ENCODE data around the gene JMJD8.
A peak's percentile ranks its signal among the peaks of the same experiment; 100 is the strongest.

The JMJD8 gene

DNA sequence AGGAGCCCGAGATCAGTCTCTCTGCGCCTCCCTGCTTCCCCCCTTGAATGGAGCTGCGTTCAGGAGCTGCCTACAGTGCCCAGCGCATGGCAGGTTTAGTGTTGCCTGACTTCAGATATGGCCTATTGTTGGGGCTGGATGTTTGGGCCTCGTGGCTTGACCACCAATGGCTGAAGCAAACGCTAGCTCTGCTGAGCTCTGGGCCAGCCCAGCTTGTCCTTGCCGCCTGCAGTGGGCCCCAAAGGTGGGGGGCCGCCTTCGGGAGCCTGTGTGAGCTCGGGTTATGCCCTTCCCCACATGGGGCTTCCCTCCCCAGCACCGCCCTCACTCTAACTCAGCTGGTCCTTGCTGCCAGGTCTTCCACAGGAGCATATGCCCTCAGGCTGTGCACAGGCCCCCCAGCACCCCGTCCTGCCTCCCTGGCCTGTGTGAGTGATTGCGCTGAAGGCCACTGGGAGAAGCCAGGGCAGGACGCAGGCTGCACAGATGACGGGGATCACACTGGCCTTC is 46.0 kb downstream of the JMJD8 start:
- no peak for DNase-seq (ENCODE audit: low read depth)

DNA sequence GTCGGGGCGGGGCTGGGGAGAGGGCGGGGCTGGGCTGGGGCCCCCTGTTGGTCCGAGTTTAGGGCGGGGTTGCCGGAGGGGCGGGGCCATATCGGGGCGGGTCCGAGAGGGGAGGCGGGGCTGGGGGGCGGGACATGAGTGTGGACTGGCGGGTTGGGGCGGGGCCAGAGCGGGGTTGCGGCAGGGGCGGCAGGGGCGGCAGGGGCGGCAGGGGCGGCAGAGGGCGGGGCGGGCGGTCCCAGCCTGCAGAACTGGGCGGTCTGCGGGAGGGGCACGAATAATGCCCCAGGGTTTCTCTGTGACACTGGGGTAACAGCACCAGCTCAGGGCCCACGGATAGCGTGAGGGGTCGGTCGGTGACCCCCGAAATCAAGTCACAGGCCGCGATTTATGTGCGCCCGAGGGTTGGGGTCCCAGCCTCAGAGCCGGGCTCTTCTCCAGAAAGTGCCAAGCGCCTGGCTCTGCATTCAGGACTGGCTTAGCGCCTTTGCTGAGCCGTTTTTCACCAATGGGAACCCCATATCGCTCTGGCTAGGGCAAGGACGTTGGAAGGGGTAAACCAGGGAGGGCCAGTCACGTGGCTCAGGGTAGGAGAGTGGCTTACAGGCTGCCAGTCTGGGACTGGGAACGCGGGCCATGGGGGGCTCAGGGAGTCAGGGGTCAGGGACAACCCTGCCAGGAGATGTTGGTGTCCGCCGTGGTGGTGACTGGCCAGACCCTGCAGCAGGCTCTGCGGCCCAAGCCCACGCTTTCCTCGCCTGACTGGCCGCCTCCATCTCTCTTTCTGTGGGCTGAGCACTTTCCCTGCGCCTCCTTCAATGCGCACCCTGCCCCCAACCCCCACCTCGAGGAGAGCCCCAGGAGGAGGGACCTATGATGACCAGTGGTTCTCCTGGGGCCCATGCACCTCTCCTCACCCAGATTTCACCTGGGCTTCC is 46.8 kb downstream of the JMJD8 start:
- DNase-seq (ENCODE audit: low read depth), result no peak

DNA sequence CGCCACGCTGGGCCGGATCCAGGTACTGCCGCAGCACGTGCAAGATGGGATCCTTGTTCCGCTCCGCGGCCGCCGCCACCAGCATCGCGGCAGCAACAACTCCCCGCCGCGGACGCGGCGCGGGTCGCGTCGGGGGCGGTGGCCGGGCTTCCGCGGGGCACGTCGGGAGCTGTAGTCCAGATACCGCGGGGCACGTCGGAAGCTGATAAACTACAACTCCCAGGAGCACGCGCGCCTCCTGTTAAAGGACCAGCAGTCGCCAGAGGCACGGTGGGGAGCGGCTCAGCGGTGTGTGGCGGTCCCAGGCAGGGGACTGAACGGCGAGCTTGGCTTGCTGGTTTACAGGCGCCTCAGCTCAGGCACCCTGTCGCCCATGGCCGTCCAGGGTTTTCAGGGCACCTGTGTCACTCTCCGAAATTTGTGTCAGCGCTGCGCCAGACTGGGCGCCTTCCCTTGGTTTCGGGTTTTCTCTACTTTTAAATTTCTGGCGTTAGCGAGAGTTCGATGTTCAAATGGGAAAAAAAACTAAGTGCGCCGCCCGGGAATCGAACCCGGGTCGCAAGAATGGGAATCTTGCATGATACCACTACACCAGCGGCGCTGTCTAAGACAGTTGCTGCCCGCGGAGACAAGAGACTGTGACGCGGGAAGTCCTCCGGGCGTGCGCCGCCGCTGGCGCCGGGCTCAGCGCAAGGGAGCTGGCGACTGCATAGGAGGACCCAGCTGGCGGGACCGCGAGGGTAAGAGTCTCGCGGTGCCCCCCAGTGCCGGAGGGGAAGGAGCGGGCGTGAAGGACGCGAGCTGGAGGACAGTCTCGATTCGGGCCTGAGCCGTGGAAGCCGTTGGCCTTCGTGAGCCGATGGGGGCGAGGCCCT is 47.7 kb downstream of the JMJD8 start, which contains the start of gene METTL26:
Gene METTL26, minus strand, starts transcription at position 100 of the 875 bp plus-strand sequence. Its CDS starts 15 bp downstream, at position 85.
- DNase-seq (ENCODE audit: low read depth), result peak; percentile 68

DNA sequence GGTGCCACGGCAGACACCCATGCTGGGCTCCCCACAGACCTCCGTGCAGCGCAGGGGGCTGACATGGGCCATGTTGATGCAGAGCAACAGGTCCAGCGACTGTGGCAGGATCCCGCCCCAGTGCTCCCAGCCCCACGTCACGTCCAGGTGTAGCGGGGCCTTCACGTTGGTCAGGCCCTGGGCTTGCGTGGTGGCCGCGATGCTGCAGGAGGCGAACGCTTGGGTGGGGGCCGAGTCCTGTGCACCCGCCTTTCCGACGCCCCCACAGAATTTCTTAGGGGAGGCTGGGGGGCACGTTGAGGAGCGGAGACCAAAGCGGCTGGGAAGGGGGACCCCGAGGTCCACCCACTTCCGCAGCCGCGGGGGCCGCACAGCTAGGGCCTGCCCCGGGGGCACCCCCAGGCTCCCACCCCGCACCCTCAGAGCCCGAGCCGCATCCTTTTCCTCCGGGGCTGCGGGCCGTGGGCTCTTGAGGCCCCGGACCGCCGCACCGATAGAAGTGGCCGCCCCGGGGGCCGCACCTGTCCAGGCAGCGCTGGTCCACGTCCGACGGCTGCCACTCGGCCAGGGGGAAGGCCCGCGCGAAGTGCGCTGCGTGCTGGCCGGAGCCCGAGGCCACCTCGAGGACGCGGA is 48.4 kb downstream of the JMJD8 start:
- DNase-seq (ENCODE audit: low read depth), result no peak

DNA sequence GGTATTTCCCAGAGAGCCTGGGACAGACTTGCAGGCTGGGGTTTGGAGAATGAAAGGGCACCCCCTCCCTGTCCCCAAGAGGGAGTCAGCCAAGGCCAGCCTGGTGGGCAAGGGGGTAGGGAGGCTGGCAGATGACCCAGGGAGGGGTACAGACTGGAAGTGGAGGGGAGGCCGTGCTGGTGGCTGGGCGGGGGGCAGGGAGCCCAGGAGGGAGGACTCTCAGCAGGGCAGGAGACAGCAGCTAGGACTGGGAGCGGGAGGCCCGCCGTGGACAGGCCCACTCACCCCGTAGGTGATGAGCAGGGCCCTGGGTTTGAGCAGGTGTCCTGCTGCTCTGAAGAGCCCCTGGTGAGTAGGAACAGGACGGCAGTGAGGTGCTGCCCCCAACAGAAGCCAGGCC is 49.1 kb downstream of the JMJD8 start:
- DNase-seq (ENCODE audit: low read depth), result no peak

DNA sequence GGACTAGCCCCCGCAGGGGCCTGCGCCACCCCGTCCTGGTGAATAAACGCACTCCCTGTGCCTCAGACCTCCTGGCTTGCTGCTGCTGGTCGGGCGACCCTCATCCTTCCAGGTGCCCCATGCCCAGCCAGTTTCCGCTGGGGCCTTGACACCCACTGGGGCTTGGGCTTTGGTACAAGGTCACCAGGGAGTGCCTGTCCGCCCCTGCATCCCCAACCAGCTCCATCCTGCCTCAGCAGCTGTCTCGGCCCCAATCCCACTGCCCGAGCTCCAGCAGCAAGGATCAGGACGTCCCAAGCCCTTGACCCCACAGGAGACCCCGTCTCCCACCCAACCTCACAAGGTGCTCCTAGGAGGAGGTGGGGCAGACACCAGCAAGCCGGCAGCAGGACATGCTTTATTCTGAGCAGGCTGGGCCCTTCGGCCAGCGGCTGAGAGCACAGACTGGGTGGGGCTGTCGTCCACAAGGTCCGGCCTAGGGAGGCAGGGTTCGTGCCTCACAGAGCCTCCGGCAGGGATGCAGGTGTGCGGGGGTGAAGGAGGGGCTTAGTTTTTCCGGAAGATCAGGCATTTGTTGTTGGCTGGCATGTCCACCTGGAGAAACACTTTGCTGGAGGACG is 50.0 kb downstream of the JMJD8 start:
- DNase-seq (ENCODE audit: low read depth), result no peak

DNA sequence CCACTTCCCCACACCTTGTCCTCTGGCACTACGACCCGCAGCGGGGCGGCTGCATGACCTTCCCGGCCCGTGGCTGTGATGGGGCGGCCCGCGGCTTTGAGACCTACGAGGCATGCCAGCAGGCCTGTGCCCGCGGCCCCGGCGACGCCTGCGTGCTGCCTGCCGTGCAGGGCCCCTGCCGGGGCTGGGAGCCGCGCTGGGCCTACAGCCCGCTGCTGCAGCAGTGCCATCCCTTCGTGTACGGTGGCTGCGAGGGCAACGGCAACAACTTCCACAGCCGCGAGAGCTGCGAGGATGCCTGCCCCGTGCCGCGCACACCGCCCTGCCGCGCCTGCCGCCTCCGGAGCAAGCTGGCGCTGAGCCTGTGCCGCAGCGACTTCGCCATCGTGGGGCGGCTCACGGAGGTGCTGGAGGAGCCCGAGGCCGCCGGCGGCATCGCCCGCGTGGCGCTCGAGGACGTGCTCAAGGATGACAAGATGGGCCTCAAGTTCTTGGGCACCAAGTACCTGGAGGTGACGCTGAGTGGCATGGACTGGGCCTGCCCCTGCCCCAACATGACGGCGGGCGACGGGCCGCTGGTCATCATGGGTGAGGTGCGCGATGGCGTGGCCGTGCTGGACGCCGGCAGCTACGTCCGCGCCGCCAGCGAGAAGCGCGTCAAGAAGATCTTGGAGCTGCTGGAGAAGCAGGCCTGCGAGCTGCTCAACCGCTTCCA is 50.6 kb downstream of the JMJD8 start:
- DNase-seq (ENCODE audit: low read depth), result no peak

DNA sequence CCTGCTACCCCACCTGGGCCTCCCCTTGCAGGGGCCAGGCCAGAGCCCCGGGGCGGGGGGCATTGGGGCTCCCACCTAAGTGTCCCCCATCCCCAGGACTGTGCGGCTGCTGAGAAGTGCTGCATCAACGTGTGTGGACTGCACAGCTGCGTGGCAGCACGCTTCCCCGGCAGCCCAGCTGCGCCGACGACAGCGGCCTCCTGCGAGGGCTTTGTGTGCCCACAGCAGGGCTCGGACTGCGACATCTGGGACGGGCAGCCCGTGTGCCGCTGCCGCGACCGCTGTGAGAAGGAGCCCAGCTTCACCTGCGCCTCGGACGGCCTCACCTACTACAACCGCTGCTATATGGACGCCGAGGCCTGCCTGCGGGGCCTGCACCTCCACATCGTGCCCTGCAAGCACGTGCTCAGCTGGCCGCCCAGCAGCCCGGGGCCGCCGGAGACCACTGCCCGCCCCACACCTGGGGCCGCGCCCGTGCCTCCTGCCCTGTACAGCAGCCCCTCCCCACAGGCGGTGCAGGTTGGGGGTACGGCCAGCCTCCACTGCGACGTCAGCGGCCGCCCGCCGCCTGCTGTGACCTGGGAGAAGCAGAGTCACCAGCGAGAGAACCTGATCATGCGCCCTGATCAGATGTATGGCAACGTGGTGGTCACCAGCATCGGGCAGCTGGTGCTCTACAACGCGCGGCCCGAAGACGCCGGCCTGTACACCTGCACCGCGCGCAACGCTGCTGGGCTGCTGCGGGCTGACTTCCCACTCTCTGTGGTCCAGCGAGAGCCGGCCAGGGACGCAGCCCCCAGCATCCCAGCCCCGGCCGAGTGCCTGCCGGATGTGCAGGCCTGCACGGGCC is 51.4 kb downstream of the JMJD8 start:
- DNase-seq (ENCODE audit: low read depth), result no peak

DNA sequence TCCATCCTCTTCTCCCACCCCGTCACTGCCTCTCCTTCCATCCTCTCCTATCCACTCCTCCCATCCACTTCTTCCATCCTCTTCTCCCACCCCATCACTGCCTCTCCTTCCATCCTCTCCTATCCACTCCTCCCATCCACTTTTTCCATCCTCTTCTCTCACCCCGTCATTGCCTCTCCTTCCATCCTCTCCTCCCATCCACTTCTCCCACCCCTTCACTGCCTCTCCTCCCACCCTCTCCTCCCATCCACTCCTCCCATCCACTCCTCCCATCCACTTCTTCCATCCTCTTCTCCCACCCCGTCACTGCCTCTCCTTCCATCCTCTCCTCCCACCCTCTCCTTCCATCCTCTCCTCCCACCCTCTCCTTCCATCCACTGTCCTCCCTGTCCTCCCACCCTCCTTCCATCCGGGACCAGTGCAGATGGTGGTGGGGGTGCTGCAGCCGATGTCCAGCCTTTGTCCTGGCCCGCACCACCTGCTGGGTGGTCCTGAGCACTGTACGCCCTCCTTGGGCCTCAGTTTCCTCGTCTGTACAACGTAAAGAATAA is 52.3 kb downstream of the JMJD8 start:
- DNase-seq (ENCODE audit: low read depth), result no peak
